ENCODE measurements around the gene SMIM22.

- TF ChIP-seq, protein P1, sequence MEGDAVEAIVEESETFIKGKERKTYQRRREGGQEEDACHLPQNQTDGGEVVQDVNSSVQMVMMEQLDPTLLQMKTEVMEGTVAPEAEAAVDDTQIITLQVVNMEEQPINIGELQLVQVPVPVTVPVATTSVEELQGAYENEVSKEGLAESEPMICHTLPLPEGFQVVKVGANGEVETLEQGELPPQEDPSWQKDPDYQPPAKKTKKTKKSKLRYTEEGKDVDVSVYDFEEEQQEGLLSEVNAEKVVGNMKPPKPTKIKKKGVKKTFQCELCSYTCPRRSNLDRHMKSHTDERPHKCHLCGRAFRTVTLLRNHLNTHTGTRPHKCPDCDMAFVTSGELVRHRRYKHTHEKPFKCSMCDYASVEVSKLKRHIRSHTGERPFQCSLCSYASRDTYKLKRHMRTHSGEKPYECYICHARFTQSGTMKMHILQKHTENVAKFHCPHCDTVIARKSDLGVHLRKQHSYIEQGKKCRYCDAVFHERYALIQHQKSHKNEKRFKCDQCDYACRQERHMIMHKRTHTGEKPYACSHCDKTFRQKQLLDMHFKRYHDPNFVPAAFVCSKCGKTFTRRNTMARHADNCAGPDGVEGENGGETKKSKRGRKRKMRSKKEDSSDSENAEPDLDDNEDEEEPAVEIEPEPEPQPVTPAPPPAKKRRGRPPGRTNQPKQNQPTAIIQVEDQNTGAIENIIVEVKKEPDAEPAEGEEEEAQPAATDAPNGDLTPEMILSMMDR (IDR thresholded peaks at IDR 0.05; ENCODE audit: insufficient read depth, low read length, poor library complexity, severe bottlenecking) = no peak
- TF ChIP-seq EZH2phosphoT487 (conservative IDR thresholded peaks at IDR 0.05; ENCODE audit: low read length) = no peak
These were observed 45.4 kb upstream of the SMIM22 start for GRCh38 chr16:4749700-4750257.

Data from SU-DHL-6 (cell line).